IPS-18c (cell line): ENCODE results near the gene KCNQ1.

Source experiments
- H3K4me3 ChIP-seq: 2 replicates; pipeline ENCODE4 v1.7.0; 2013; ENCODE audit warnings: low read depth, mild to moderate bottlenecking, low read length, moderate library complexity; ENCODE audit not compliant: insufficient read depth
- H3K9me3 ChIP-seq: one replicate; pipeline ENCODE4 v1.6.1; 2013; ENCODE audit warnings: mild to moderate bottlenecking, low read length, moderate library complexity; ENCODE audit not compliant: control insufficient read depth, insufficient read depth

KCNQ1 gene

GRCh38 chr11:2668876-2669275 lies 224.1 kb downstream of the KCNQ1 start:
- Histone ChIP-seq H3K9me3 (peaks cover 2% of the 10 kb centered on the region), H3K4me3 (no peak overlapping the region)

DNA sequence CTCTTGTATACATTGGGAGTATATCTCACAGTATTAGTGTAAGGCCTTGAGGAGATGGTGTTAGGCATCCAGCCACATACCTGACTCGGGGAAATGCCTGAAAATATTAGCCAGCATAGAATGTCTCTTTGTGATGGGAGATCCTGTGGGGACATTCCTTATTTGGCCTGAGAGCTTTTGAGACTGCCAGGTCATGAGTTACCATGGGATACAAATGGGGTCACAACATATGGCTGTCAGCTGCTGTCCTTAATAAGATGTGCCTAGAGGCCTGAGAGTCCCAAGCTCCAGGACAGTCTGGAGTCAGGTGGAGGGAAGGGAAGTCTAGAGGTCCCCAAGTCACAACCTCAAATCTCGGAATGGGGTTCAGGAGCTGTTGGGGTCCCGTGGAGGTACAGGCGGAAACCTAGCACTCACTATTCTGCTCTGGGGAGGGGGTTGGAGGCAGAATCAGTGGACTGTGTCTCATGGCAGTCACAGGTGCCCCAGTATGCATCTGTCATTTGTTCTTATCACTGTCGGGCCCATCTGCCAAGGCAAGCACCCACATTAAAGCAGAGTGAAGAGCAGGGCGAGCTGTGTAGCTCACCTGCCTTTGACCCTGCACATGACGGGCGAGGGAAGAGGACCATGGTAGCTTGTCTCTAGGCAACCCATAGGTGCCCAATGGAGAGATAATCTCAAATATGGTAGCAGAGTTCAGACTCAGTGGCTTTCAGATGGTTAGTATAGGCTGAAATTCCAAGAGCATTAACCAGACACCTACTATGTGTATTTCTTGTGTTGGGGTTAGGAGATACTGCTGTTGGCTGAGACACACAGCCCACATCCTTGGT lies 225.0 kb downstream of the KCNQ1 start:
- peaks cover 1% of the 10 kb centered on the region for H3K9me3 ChIP-seq

DNA sequence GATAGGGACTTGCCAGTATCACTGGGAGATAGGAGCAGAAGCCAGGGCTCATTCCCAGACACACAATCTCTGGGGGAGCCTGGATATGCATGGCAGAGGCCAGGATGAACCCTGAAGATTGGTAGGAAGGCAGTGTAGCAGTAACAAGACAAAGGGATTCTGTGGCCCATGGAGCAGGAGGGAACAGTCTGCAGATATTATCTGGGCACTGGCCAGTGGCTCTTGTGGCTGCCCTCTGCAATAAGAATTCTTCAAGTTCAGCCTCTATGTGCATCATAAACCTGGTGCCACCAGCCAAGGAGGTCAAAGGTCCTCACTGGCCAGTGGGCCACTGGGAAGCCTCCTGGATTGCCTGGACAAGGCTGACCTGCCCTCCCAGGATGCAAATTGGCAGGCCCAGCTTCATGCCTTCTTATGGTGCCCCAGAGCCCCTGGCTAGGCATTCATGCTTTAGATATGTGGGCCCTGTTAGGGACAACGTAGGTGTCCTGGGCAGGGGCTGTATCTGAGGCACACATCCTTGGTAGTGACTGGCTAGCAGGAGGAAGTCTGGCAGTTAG lies 225.8 kb downstream of the KCNQ1 start:
- Histone ChIP-seq H3K4me3 (no peak overlapping the region), H3K9me3 (peaks cover 3% of the 10 kb centered on the region)

More for the DNA sequence above, 225.0 kb downstream of the KCNQ1 start:
- no peak overlapping the region for H3K4me3 ChIP-seq

DNA sequence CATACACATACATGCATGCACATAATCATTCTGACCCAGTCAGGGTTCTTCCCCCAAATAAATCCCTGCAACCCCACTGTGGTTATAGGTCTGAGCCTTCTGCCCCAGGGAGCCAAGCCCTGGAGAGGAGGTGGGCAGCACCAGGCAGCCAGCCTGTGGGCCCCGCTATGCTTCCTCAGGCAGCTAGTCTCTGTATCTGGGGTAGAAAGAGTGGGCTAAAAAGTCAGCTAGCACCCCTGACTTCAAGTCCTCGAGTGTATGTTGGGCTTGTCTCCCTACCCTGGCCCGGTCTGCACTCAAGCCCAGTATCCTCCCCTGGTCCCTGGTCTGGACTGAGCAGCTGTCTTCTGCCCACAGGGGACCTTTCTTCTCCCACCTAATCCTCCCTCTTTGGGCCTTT lies 226.9 kb downstream of the KCNQ1 start:
- Histone ChIP-seq H3K9me3 (peaks cover 3% of the 10 kb centered on the region), H3K4me3 (no peak overlapping the region)

DNA sequence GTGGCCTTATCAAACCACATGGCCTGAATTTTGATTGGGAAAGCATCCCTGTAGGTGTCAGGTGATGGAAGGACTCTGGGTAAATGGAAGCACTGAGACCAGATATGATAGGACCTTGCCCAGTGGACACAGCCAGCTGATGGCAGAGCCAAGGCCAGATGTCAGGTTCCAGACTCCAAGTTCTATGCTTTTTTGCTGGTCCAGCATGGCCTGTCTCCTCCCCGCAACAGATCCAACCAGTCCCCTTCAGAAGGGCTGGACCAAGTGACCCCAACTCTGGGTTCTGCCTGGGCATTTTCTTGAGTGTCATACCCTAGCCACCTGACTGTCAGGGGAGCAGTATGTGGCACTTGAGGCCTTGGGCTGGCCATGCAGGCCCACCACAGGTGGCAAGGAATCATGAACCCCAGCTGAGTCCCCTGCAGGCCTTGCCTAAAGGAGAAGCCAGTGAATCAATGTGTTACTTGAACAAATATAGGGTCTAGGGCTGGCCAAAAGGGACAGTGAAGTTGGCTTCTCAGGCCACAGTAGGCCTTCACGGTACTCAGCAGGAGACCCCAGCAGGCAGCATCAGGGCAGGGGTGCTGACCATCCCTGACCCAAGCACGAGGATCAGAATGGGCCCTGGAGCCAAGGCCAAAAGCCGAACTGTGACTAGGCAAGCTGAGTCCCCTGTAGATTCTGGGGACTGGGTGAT lies 227.9 kb downstream of the KCNQ1 start:
- no peak overlapping the region for H3K4me3 ChIP-seq
- H3K9me3 ChIP-seq = peaks cover 3% of the 10 kb centered on the region

DNA sequence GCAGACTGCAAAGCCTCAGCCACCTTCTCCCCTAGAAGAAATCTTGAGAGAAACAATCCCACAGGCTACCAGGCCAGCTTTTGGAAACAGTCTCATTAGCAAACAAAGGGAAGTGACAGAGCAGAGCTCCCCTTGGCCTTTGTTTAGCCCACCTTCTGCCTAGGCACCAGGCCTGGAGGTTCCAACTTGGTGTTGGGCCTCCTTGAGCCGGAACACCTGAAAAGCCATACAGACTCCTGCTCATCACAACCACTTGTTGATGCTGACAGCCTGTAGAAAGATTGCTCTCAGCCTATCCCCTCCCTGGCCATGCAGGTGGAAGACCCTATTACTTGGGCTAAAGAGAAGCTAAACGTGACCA lies 228.4 kb downstream of the KCNQ1 start:
- peaks cover 3% of the 10 kb centered on the region for H3K9me3 ChIP-seq
- no peak overlapping the region for H3K4me3 ChIP-seq

GRCh38 chr11:2673871-2674471 lies 229.2 kb downstream of the KCNQ1 start:
- H3K9me3 ChIP-seq = peaks cover 3% of the 10 kb centered on the region
- no peak overlapping the region for H3K4me3 ChIP-seq

DNA sequence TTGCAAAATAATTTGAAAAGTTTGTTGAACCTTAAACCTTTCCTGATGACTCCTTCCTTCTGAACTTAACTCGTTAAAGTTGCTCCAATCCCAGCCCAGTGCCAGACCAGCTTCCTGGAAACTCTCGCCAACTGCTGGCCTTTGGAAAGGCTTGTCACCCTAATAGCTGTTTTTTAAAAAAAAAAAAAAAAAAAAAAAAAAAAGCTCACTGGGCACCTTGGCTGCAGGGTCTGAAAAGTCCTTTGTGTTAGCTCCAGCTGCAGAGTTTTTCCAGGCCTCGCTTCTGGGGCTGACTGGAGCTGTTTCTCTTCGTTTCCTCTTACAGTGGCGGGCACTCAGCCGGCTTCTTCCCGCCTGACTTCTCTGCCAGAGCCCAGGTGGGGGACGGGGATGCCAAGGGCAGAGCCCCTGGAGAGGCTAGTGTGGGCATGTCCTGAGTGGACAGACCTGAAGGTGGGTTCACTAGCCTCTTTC lies 229.9 kb downstream of the KCNQ1 start:
- peaks cover 3% of the 10 kb centered on the region for H3K9me3 ChIP-seq
- H3K4me3 ChIP-seq = no peak overlapping the region

GRCh38 chr11:2675540-2675939 lies 230.7 kb downstream of the KCNQ1 start:
- H3K9me3 ChIP-seq = peaks cover 3% of the 10 kb centered on the region
- no peak overlapping the region for H3K4me3 ChIP-seq

GRCh38 chr11:2677127-2677526 lies 232.3 kb downstream of the KCNQ1 start:
- Histone ChIP-seq H3K4me3 (no peak overlapping the region), H3K9me3 (peaks cover 3% of the 10 kb centered on the region)

GRCh38 chr11:2678396-2678795 lies 233.6 kb downstream of the KCNQ1 start:
- peaks cover 3% of the 10 kb centered on the region for H3K9me3 ChIP-seq
- no peak overlapping the region for H3K4me3 ChIP-seq

DNA sequence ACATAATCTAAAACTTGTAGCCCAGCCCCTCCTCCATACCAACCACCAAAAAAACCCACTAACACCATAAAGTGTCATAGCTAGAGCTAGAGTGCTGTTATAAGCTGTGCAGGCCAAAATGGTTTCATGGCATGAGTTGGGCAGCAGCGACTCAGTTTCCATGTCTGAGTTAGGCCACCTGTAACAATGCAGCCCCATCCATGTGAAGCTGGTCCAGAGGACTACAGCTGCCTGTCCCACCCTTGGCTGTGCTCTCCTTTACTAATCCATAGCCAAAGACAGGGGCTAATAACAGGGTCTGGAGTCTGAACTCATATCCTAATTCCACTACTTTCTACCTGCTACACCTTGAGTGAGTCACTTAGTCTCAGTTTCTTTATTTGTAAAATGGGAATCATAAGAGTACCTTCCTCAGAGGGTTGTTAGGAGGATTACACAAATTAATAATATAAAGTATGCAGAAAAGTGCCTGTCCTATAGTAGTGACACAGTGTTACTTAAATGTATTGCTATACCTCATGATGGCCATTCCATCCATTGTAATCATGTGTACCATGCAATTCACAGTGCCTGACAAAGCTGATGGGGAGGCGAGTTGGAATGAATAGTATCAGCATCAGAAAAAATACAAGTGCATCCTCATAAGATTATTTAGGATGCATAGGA lies 234.3 kb downstream of the KCNQ1 start:
- Histone ChIP-seq H3K4me3 (no peak overlapping the region), H3K9me3 (peaks cover 3% of the 10 kb centered on the region)

- no peak overlapping the region for H3K4me3 ChIP-seq
- H3K9me3 ChIP-seq = no peaks in the 10 kb centered on the region
Measured at GRCh38 chr11:2681408-2682145, 236.8 kb downstream of the KCNQ1 start.

- Histone ChIP-seq H3K9me3 (no peaks in the 10 kb centered on the region), H3K4me3 (no peak overlapping the region)
Measured at GRCh38 chr11:2683806-2684205, 239.0 kb downstream of the KCNQ1 start.

- H3K9me3 ChIP-seq = no peaks in the 10 kb centered on the region
- no peak overlapping the region for H3K4me3 ChIP-seq
Measured at GRCh38 chr11:2684581-2684980, 239.8 kb downstream of the KCNQ1 start.

- Histone ChIP-seq H3K4me3 (no peak overlapping the region), H3K9me3 (no peaks in the 10 kb centered on the region)
Measured at GRCh38 chr11:2685051-2685450, 240.2 kb downstream of the KCNQ1 start.
